ENCODE measurements around the gene PYGO1.

PYGO1 gene

DNA sequence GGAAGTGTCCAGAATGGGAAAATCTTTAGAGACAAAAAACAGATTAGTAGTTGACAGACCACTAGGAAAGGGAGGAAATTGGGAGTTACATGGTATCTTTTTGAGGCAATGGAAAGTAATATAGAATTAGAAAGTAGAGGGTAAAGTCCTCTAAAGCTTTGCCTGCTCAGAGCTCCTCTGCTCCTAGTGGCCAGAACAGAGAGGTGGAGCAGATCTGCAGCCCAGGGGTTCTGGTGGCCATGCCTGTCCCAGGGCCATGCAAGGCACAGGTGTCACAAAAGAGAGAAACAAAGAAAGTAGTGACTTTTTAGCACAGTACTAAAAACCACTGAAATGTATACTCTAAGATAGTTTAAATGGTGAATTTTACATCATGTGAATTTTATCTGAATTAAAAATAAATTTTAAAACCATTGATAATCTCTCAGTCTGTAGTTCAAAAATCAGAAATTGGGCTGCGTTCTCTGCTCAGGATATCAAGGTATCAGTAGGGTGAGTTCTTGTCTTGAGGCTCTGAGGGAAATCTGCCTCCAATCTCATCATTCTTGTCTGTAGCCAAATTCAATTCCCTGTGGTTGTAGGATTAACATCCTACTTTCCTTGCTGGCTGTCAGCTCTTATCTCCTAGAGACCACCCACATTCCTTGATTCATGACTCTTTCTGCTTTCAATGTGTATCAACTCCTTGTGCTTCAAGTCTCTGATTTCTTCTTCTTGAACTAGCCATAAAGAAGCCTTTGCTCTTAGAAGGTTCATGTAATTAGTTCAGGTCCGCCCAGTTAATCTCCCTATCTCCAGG, 23.6 kb downstream of the PYGO1 start:
- no peaks in the 10 kb centered on the region for H3K27me3 ChIP-seq (replicated peaks)
- in situ Hi-C loops (cut with HindIII; ENCODE audit: low pct_ligation_motif_present, low sequenced_read_pairs): no loop called here
- H3K27ac ChIP-seq: no peak overlapping the region
- no peak overlapping the region for H3K4me3 ChIP-seq (ENCODE audit: low read depth, low read length)
- no peaks in the 10 kb centered on the region for H3K36me3 ChIP-seq (replicated peaks)
- no peak for DNase-seq
- TF ChIP-seq, protein P1, sequence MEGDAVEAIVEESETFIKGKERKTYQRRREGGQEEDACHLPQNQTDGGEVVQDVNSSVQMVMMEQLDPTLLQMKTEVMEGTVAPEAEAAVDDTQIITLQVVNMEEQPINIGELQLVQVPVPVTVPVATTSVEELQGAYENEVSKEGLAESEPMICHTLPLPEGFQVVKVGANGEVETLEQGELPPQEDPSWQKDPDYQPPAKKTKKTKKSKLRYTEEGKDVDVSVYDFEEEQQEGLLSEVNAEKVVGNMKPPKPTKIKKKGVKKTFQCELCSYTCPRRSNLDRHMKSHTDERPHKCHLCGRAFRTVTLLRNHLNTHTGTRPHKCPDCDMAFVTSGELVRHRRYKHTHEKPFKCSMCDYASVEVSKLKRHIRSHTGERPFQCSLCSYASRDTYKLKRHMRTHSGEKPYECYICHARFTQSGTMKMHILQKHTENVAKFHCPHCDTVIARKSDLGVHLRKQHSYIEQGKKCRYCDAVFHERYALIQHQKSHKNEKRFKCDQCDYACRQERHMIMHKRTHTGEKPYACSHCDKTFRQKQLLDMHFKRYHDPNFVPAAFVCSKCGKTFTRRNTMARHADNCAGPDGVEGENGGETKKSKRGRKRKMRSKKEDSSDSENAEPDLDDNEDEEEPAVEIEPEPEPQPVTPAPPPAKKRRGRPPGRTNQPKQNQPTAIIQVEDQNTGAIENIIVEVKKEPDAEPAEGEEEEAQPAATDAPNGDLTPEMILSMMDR (IDR thresholded peaks at IDR 0.05; ENCODE audit: low read depth, low read length, missing control alignments): peak; percentile 54

DNA sequence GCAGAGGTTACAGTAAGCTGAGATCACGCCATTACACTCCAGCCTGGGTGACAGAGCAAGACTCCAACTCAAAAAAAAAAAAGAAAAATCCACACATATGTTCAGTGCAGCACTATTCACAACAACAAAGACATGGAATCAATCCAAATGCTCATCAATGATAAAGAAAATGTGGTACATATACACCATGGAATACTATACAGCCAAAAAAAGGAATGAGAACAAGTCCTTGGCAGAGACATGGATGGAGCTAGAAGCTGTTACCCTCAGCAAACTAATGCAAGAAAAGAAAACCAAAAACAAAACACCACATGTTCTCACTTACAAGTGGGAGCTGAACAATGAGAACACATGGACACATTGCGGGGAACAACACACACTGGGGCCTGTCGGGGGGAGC, 25.5 kb downstream of the PYGO1 start:
- Histone ChIP-seq H3K27me3 (replicated peaks) (no peaks in the 10 kb centered on the region), H3K4me3 (ENCODE audit: low read depth, low read length) (no peak overlapping the region), H3K36me3 (replicated peaks) (no peaks in the 10 kb centered on the region), H3K27ac (no peak overlapping the region)
- no peak for DNase-seq
- in situ Hi-C loops (cut with HindIII; ENCODE audit: low pct_ligation_motif_present, low sequenced_read_pairs): no loop called here
- TF ChIP-seq, protein P1 (IDR thresholded peaks at IDR 0.05; ENCODE audit: low read depth, low read length, missing control alignments): no peak

DNA sequence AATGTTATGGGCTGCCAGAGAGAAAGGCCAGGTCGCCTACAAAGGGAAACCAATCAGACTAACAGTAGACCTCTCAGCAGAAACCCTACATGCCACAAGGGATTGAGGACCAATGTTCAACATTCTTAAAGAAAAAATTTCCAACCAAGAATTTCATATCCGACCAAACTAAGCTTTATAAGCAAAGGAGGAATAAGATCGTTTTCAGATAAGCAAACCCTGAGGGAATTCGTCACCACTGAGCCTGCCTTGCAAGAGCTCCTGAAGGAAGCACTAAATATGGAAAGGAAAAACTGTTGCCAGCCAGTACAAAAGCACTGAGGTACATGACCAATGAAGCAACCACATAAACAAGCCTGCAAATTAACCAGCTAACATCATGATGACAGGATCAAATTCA, 33.1 kb downstream of the PYGO1 start:
- TF ChIP-seq, protein P1 (IDR thresholded peaks at IDR 0.05; ENCODE audit: low read depth, low read length, missing control alignments): no peak
- Histone ChIP-seq H3K27ac (no peak overlapping the region), H3K4me3 (ENCODE audit: low read depth, low read length) (no peak overlapping the region), H3K36me3 (replicated peaks) (no peaks in the 10 kb centered on the region), H3K27me3 (replicated peaks) (no peaks in the 10 kb centered on the region)
- in situ Hi-C loops (cut with HindIII; ENCODE audit: low pct_ligation_motif_present, low sequenced_read_pairs): no loop called here
- no peak for DNase-seq

DNA sequence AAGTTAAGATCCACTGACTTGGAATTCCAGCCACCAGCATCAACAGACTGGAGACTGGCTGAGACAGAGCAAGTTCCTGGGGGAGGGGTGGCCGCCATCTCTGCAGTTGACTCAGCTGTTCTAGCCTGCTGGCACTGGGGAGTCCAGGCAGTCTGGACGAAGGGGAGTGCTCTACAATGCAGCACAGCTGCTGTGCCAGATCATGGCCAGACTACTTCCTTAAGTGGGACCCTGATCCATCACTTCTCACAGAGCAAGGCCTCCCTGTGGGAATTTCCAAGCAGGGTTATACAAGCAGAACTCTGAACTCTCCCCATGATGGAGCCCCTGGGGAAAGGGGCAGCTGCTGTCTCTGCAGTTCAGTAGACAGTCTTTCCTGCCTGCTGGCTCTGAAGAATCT, 35.2 kb downstream of the PYGO1 start:
- DNase-seq: peak; percentile 85
- Histone ChIP-seq H3K27me3 (replicated peaks) (no peaks in the 10 kb centered on the region), H3K36me3 (replicated peaks) (no peaks in the 10 kb centered on the region), H3K27ac (peak overlapping the region; percentile 62), H3K4me3 (ENCODE audit: low read depth, low read length) (no peak overlapping the region)
- TF ChIP-seq, protein P1 (IDR thresholded peaks at IDR 0.05; ENCODE audit: low read depth, low read length, missing control alignments): no peak
- in situ Hi-C loops (cut with HindIII; ENCODE audit: low pct_ligation_motif_present, low sequenced_read_pairs): no loop called here

DNA sequence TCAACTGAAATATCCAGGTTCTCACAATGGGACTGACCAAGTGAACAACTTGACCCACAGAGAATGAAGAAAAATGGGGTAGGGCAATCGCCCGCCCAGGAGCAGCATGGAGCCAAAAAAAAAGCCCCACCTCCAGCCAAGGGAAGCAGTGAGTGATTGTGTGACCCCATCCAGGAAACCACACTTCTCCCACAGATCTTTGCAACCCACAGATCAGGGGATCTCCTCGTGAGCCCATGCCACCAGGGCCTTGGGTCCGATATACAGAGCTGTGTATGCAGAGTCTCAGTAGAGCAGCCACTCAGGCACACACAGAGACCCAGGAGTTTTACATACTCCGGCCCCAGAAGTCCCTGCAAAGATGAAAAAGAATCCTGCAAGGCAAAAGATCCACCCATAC, 35.7 kb downstream of the PYGO1 start:
- Histone ChIP-seq H3K4me3 (ENCODE audit: low read depth, low read length) (no peak overlapping the region), H3K27ac (peak overlapping the region; percentile 62), H3K36me3 (replicated peaks) (no peaks in the 10 kb centered on the region), H3K27me3 (replicated peaks) (no peaks in the 10 kb centered on the region)
- no peak for DNase-seq
- TF ChIP-seq, protein P1 (IDR thresholded peaks at IDR 0.05; ENCODE audit: low read depth, low read length, missing control alignments): no peak
- in situ Hi-C loops (cut with HindIII; ENCODE audit: low pct_ligation_motif_present, low sequenced_read_pairs): no loop called here

DNA sequence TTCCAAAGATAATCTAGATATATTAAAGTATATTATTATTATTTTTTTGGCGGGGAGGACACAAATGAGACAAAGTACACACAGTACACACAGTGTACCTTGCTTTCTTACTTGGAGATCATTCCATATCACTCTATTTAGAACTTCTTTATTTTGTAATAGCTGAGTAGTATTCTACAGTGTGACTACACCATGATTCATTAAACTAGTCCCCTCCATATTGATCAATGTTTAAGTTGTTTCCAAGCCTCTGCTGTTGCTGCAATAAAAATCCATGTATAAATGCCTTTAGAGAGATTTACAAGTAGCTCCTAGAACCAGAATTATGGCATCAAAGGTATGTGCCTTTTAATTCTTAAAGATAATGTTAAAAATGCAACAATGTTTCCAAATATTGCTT, 38.8 kb downstream of the PYGO1 start:
- Histone ChIP-seq H3K27ac (no peak overlapping the region), H3K36me3 (replicated peaks) (no peaks in the 10 kb centered on the region), H3K27me3 (replicated peaks) (no peaks in the 10 kb centered on the region), H3K4me3 (ENCODE audit: low read depth, low read length) (no peak overlapping the region)
- no peak for DNase-seq
- in situ Hi-C loops (cut with HindIII; ENCODE audit: low pct_ligation_motif_present, low sequenced_read_pairs): no loop called here
- TF ChIP-seq, protein P1 (IDR thresholded peaks at IDR 0.05; ENCODE audit: low read depth, low read length, missing control alignments): no peak
